SK-N-SH (cell line): ENCODE data around the gene TMEM184A. TPM values are rescaled to one million over a fixed set of nuclear protein-coding genes. Genes with fewer than 3 reads are reported as not detected.

Experiments
- CTCF ChIA-PET: fragments of 300-600, 350-600 bp; formaldehyde crosslinking; extraction: SDS; loops from one replicate; lab custom pipeline; 2021; lab: Yijun Ruan, JAX
- POLR2A ChIA-PET: fragments of 350-600 bp; sonication (Branson Sonifier 250); formaldehyde crosslinking; extraction: SDS; loops from one replicate; lab custom pipeline; 2020; ENCODE audit warnings: antibody characterized with exemption, inconsistent platforms; lab: Yijun Ruan, JAX
- DNase-seq: peaks from one replicate; pipeline ENCODE4 v3.0.0; 2012
- H2AFZ ChIP-seq: fragments of 200-600 bp; sonication (generic); 2 replicates; pipeline ENCODE4 v1.8.1; 2016; ENCODE audit warnings: antibody characterized with exemption, mild to moderate bottlenecking, low read depth
- H3F3A ChIP-seq: fragments of 200-600 bp; sonication (generic); replicated peaks from 2 replicates; pipeline ENCODE3; 2016; ENCODE audit warnings: antibody characterized with exemption, mild to moderate bottlenecking; ENCODE audit not compliant: insufficient read depth
- H3K27ac ChIP-seq, 2 experiments: fragments of 200-500 bp in 1 of 2; fragments of 200-600 bp in 1 of 2; sonication (Bioruptor generic) in 1 of 2; sonication (generic), shearing (Covaris generic) in 1 of 2; 2 replicates each; pipeline versions ENCODE4 v1.5.1 to v1.6.1; 2014 to 2016; ENCODE audit warnings: low read depth in 2 of 2, inconsistent platforms in 1 of 2, low read length in 1 of 2, mild to moderate bottlenecking in 1 of 2, mixed read lengths in 1 of 2
- H3K27me3 ChIP-seq: fragments of 200-600 bp; sonication (generic), shearing (Covaris generic); 2 replicates; pipeline ENCODE4 v1.6.1; 2016; ENCODE audit warnings: mixed run types; ENCODE audit not compliant: insufficient read depth
- H3K36me3 ChIP-seq, 2 experiments: fragments of 200-500 bp in 1 of 2; fragments of 200-600 bp in 1 of 2; sonication (Bioruptor generic) in 1 of 2; sonication (generic) in 1 of 2; replicated peaks in 1 of 2; 2 replicates each; pipeline versions ENCODE3 to v1.5.1; 2014 to 2016; ENCODE audit warnings: low read length in 1 of 2, mild to moderate bottlenecking in 1 of 2; ENCODE audit not compliant: insufficient read depth in 2 of 2, control insufficient read depth in 1 of 2
- H3K4me1 ChIP-seq, 2 experiments: fragments of 200-500 bp in 1 of 2; fragments of 200-600 bp in 1 of 2; sonication (Bioruptor generic) in 1 of 2; sonication (generic), shearing (Covaris generic) in 1 of 2; 2 replicates each; pipeline versions ENCODE4 v1.5.1 to v1.6.1; 2014 to 2016; ENCODE audit warnings: low read depth in 1 of 2, low read length in 1 of 2, mixed run types in 1 of 2; ENCODE audit not compliant: insufficient read depth in 2 of 2, control insufficient read depth in 1 of 2
- H3K4me2 ChIP-seq: fragments of 200-600 bp; sonication (generic), shearing (Covaris generic); 2 replicates; pipeline ENCODE4 v1.6.1; 2017; ENCODE audit warnings: mixed run types
- H3K4me3 ChIP-seq, 2 experiments: fragments of 200-500 bp in 1 of 2; fragments of 200-600 bp in 1 of 2; sonication (Bioruptor generic) in 1 of 2; sonication (generic), shearing (Covaris generic) in 1 of 2; 2 replicates each; pipeline versions ENCODE4 v1.5.1 to v1.8.1; 2014 to 2016; ENCODE audit warnings: low read depth in 2 of 2, inconsistent platforms in 1 of 2, low read length in 1 of 2, mild to moderate bottlenecking in 1 of 2, mixed read lengths in 1 of 2, moderate library complexity in 1 of 2
- H3K79me2 ChIP-seq: fragments of 200-600 bp; sonication (generic); 2 replicates; pipeline ENCODE4 v1.8.1; 2017; ENCODE audit warnings: mild to moderate bottlenecking; ENCODE audit not compliant: insufficient read depth
- H3K9ac ChIP-seq: fragments of 200-600 bp; sonication (generic); 2 replicates; pipeline ENCODE4 v1.6.1; 2017; ENCODE audit warnings: mixed run types
- H3K9me2 ChIP-seq: fragments of 200-600 bp; sonication (generic); 2 replicates; pipeline ENCODE4 v1.6.1; 2017; ENCODE audit warnings: mixed run types
- H3K9me3 ChIP-seq: fragments of 200-600 bp; sonication (generic); 2 replicates; pipeline ENCODE4 v1.6.1; 2017; ENCODE audit warnings: mixed run types, mild to moderate bottlenecking, moderate library complexity
- H4K20me1 ChIP-seq: fragments of 200-600 bp; sonication (generic); 2 replicates; pipeline ENCODE4 v1.6.1; 2017; ENCODE audit warnings: mild to moderate bottlenecking, mixed run types; ENCODE audit not compliant: insufficient read depth
- CTCF ChIP-seq: fragments of 200-600 bp; sonication (generic); IDR thresholded peaks from 2 replicates; pipeline ENCODE4 v1.6.1; 2017; ENCODE audit warnings: antibody characterized with exemption, mild to moderate bottlenecking, moderate library complexity
- ELF1 ChIP-seq: IDR thresholded peaks from 2 replicates; pipeline ENCODE4 v1.4.0; 2012
- EZH2phosphoT487 ChIP-seq: fragments of 200-600 bp; sonication (generic); IDR thresholded peaks from 2 replicates; pipeline ENCODE4 v1.6.1; 2017; ENCODE audit warnings: low read depth, mixed run types, mild to moderate bottlenecking, antibody characterized with exemption, moderate library complexity, borderline replicate concordance
- FOSL2 ChIP-seq: IDR thresholded peaks from 2 replicates; pipeline ENCODE4 v1.4.0; 2012; ENCODE audit warnings: low read depth, mild to moderate bottlenecking, moderate library complexity, borderline replicate concordance
- GABPA ChIP-seq: IDR thresholded peaks from 2 replicates; pipeline ENCODE4 v1.4.0; 2012; ENCODE audit warnings: low read depth, mild to moderate bottlenecking
- MEF2A ChIP-seq: IDR thresholded peaks from 2 replicates; pipeline ENCODE4 v1.4.0; 2012; ENCODE audit warnings: low read depth, borderline replicate concordance
- PBX3 ChIP-seq: IDR thresholded peaks from 2 replicates; pipeline ENCODE4; 2012
- RCOR1 ChIP-seq: fragments of 150-350 bp; IDR thresholded peaks from 2 replicates; pipeline ENCODE4 v1.6.1; 2017; ENCODE audit warnings: antibody characterized with exemption, low read length
- REST ChIP-seq: IDR thresholded peaks from 2 replicates; pipeline ENCODE4 v1.6.1; 2012; ENCODE audit warnings: mild to moderate bottlenecking, low read depth, low read length, moderate library complexity
- RFX5 ChIP-seq: IDR thresholded peaks from 2 replicates; pipeline ENCODE4 v1.6.1; 2012; ENCODE audit warnings: mild to moderate bottlenecking, improper control_type of control experiment, low read length
- SMC3 ChIP-seq: IDR thresholded peaks from 2 replicates; pipeline ENCODE4 v1.6.1; 2012; ENCODE audit warnings: low read depth, low read length, improper control_type of control experiment
- YY1 ChIP-seq: IDR thresholded peaks from 2 replicates; pipeline ENCODE4 v1.4.0; 2012; ENCODE audit warnings: low read depth, mild to moderate bottlenecking
- WGBS: methylation state at CpG from one replicate; pipeline ENCODE4 v1.1.6; 2017; ENCODE audit warnings: low lambda C conversion rate; 5-methylcytosine and 5-hydroxymethylcytosine counted together
- polyA plus RNA-seq, 3 experiments: library from polyadenylated mRNA; depleted of rRNA; stranded (reverse); fragments of >200 nt; gene quantifications; 2 replicates each; pipeline ENCODE4 v1.2.3, GENCODE V29; 2012

TMEM184A gene
- polyA plus RNA-seq, 1 of the 3 experiments (the other 2 are of a cell fraction), result 1.5 TPM

GRCh38 chr7:1566687-1567048 is 10.7 kb upstream of the TMEM184A start:
- H3K79me2 ChIP-seq, result peaks cover 32% of the 10 kb centered on the region
- no peaks in the 10 kb centered on the region for H3K9me2 ChIP-seq
- ChIA-PET CTCF (interaction anchor here (0.8 to 1.0 kb wide), 2 partner anchors 10 to 11 kb away, joined by 3 to 4 read pairs; partner anchors contain the start of gene TMEM184A), POLR2A (no interaction called here)
- peak overlapping the region in 1 of 2 experiments; percentile 53; a peak in 1 of 4 replicates for H3K27ac ChIP-seq
- no peak overlapping the region for H3K9ac ChIP-seq
- H3K36me3 ChIP-seq, result peaks cover 8 to 10% of the 10 kb centered on the region in 2 experiments
- H3K27me3 ChIP-seq, result no peaks in the 10 kb centered on the region
- no peak for TF ChIP-seq FOSL2
- no peak for TF ChIP-seq RCOR1
- no peak for TF ChIP-seq RFX5
- TF ChIP-seq SMC3, result no peak
- no peak for TF ChIP-seq ELF1
- TF ChIP-seq EZH2phosphoT487, result no peak
- TF ChIP-seq GABPA, result no peak
- TF ChIP-seq YY1, result no peak
- no peak for TF ChIP-seq REST
- no peak for TF ChIP-seq PBX3
- TF ChIP-seq MEF2A, result no peak
- TF ChIP-seq CTCF, result no peak
- no peak overlapping the region for H3K4me2 ChIP-seq
- no peak overlapping the region for H2AFZ ChIP-seq
- WGBS, result 95% methylated on average over 12 of the region's 13 CpGs
- DNase-seq, result no peak
- H3K4me1 ChIP-seq, result peaks cover 8 to 17% of the 10 kb centered on the region in 2 experiments; a peak in 3 of 4 replicates
- no peaks in the 10 kb centered on the region for H3K9me3 ChIP-seq
- no peaks in the 10 kb centered on the region for H4K20me1 ChIP-seq
- no peak overlapping the region for H3K4me3 ChIP-seq
- peaks cover 21% of the 10 kb centered on the region for H3F3A ChIP-seq
